Loucy (cell line): ENCODE results near the gene LIX1.

Source experiments
- H2AFZ ChIP-seq: fragments of 200-600 bp; sonication (generic); 2 replicates; pipeline ENCODE4 v1.6.0; 2016; ENCODE audit warnings: antibody characterized with exemption, mild to moderate bottlenecking, low read length, moderate library complexity
- H3F3A ChIP-seq: fragments of 200-600 bp; 2 replicates; pipeline ENCODE4 v1.6.0; 2016; ENCODE audit warnings: antibody characterized with exemption, low read depth, mild to moderate bottlenecking
- H3K27me3 ChIP-seq: fragments of 200-600 bp; sonication (generic); 2 replicates; pipeline ENCODE4 v1.6.1; 2014; ENCODE audit warnings: low read length, mild to moderate bottlenecking; ENCODE audit not compliant: insufficient read depth, poor library complexity, severe bottlenecking
- H3K36me3 ChIP-seq: fragments of 200-600 bp; sonication (generic); 2 replicates; pipeline ENCODE4 v1.6.1; 2016; ENCODE audit warnings: low read length; ENCODE audit not compliant: insufficient read depth
- H3K4me1 ChIP-seq: fragments of 200-600 bp; sonication (generic); 2 replicates; pipeline ENCODE4 v1.5.1; 2014; ENCODE audit warnings: low read length, mild to moderate bottlenecking; ENCODE audit not compliant: insufficient read depth, poor library complexity, severe bottlenecking
- H3K4me2 ChIP-seq: fragments of 200-600 bp; sonication (generic); 2 replicates; pipeline ENCODE4 v1.6.0; 2014; ENCODE audit warnings: antibody characterized with exemption, low read length, low read depth, mild to moderate bottlenecking; ENCODE audit not compliant: poor library complexity, severe bottlenecking
- H3K4me3 ChIP-seq: fragments of 200-600 bp; sonication (generic); 2 replicates; pipeline ENCODE4 v1.5.1; 2014; ENCODE audit warnings: low read length, mild to moderate bottlenecking, mixed read lengths; ENCODE audit not compliant: poor library complexity, severe bottlenecking
- H3K79me2 ChIP-seq: fragments of 200-600 bp; sonication (generic); 2 replicates; pipeline ENCODE4 v1.6.1; 2014; ENCODE audit warnings: low read length; ENCODE audit not compliant: insufficient read depth
- H3K9ac ChIP-seq: fragments of 200-600 bp; sonication (generic); 2 replicates; pipeline ENCODE4 v1.6.0; 2014; ENCODE audit warnings: mild to moderate bottlenecking, low read depth, low read length, moderate library complexity; ENCODE audit not compliant: poor library complexity, severe bottlenecking
- H3K9me2 ChIP-seq: fragments of 200-600 bp; sonication (generic); replicated peaks from 2 replicates; pipeline ENCODE4 v1.6.1; 2016; ENCODE audit warnings: low read depth, low read length, mixed read lengths
- H3K9me3 ChIP-seq: fragments of 200-600 bp; sonication (generic); 2 replicates; pipeline ENCODE4 v1.6.1; 2014; ENCODE audit warnings: mild to moderate bottlenecking, antibody characterized with exemption, low read length, low read depth; ENCODE audit not compliant: insufficient read depth
- H4K20me1 ChIP-seq: fragments of 200-600 bp; sonication (generic); 2 replicates; pipeline ENCODE4 v1.6.0; 2014; ENCODE audit warnings: antibody characterized with exemption, low read length, mild to moderate bottlenecking; ENCODE audit not compliant: insufficient read depth, poor library complexity, severe bottlenecking
- CTCF ChIP-seq: fragments of 200-600 bp; sonication (generic); conservative IDR thresholded peaks from 2 replicates; pipeline ENCODE4 v1.5.1; 2014; ENCODE audit warnings: mild to moderate bottlenecking, antibody characterized with exemption, low read length
- EZH2phosphoT487 ChIP-seq: fragments of 200-600 bp; IDR thresholded peaks from 2 replicates; pipeline ENCODE4 v1.6.1; 2018; ENCODE audit warnings: antibody characterized with exemption, mild to moderate bottlenecking, moderate library complexity, borderline replicate concordance

Gene LIX1

GRCh38 chr5:97165726-97166125 is 23.3 kb upstream of the LIX1 start:
- Histone ChIP-seq H4K20me1 (no peaks in the 10 kb centered on the region), H3K9me3 (no peaks in the 10 kb centered on the region), H3K9ac (no peak overlapping the region), H3K79me2 (no peaks in the 10 kb centered on the region), H3K4me3 (no peak overlapping the region), H3K36me3 (peaks cover 11% of the 10 kb centered on the region; the same call in 1 of the 2 replicates), H3K9me2 (no peaks in the 10 kb centered on the region), H3F3A (no peaks in the 10 kb centered on the region), H3K27me3 (no peaks in the 10 kb centered on the region), H2AFZ (no peak overlapping the region), H3K4me2 (no peak overlapping the region), H3K4me1 (no peaks in the 10 kb centered on the region)
- TF ChIP-seq CTCF (no peak), EZH2phosphoT487 (no peak)

- no peaks in the 10 kb centered on the region for H3K4me1 ChIP-seq
- no peak overlapping the region for H2AFZ ChIP-seq
- no peaks in the 10 kb centered on the region for H3K9me2 ChIP-seq
- peaks cover 11% of the 10 kb centered on the region; the same call in 1 of the 2 replicates for H3K36me3 ChIP-seq
- H3K27me3 ChIP-seq: no peaks in the 10 kb centered on the region
- H3K4me2 ChIP-seq: no peak overlapping the region
- no peaks in the 10 kb centered on the region for H4K20me1 ChIP-seq
- TF ChIP-seq CTCF (no peak), EZH2phosphoT487 (no peak)
- no peaks in the 10 kb centered on the region for H3K9me3 ChIP-seq
- no peak overlapping the region for H3K9ac ChIP-seq
- H3F3A ChIP-seq: no peaks in the 10 kb centered on the region
- no peaks in the 10 kb centered on the region for H3K79me2 ChIP-seq
- no peak overlapping the region for H3K4me3 ChIP-seq
Observed at GRCh38 chr5:97164846-97165245, 22.4 kb upstream of the LIX1 start.

GRCh38 chr5:97163790-97164285 is 21.4 kb upstream of the LIX1 start:
- Histone ChIP-seq H3K4me2 (no peak overlapping the region), H3F3A (no peaks in the 10 kb centered on the region), H4K20me1 (no peaks in the 10 kb centered on the region), H3K36me3 (peaks cover 11% of the 10 kb centered on the region; the same call in 1 of the 2 replicates), H3K4me1 (no peaks in the 10 kb centered on the region), H3K9me2 (no peaks in the 10 kb centered on the region), H3K27me3 (no peaks in the 10 kb centered on the region), H3K9ac (no peak overlapping the region), H3K4me3 (no peak overlapping the region), H2AFZ (no peak overlapping the region), H3K79me2 (no peaks in the 10 kb centered on the region), H3K9me3 (no peaks in the 10 kb centered on the region)
- no peak for TF ChIP-seq CTCF
- no peak for TF ChIP-seq EZH2phosphoT487
